Left lobe of liver (tissue), 2 donors: ENCODE data around the gene PIH1D2. TPM values are rescaled to one million over a fixed set of nuclear protein-coding genes. Genes with fewer than 3 reads are reported as not detected.
"Not testable (repeated sequence)": the region's sequence is repeated elsewhere in the genome, so short reads cannot be mapped to it uniquely, and the experiment has no call there.

ENCODE experiments used
- ATAC-seq: fragments of 200-7000 bp; cut with Tn5 transposase; one replicate; pipeline ENCODE4 v1.9.1; 2020; ENCODE audit warnings: mild to moderate bottlenecking, moderate library complexity
- DNase-seq: peaks from one replicate; pipeline ENCODE4 v3.0.0-alpha.2; 2020; ENCODE audit warnings: low spot score
- total RNA-seq: library from RNA; stranded (reverse); gene quantifications from one replicate; pipeline ENCODE4 v1.2.1, GENCODE V29; 2021
- donor health status: DM: no; HTN: no; CAD: no; lungs with moderate emphysema.
- donor health status: DM: no; HTN: yes; CAD: no.

PIH1D2 gene
- 0.91 TPM for total RNA-seq

DNA sequence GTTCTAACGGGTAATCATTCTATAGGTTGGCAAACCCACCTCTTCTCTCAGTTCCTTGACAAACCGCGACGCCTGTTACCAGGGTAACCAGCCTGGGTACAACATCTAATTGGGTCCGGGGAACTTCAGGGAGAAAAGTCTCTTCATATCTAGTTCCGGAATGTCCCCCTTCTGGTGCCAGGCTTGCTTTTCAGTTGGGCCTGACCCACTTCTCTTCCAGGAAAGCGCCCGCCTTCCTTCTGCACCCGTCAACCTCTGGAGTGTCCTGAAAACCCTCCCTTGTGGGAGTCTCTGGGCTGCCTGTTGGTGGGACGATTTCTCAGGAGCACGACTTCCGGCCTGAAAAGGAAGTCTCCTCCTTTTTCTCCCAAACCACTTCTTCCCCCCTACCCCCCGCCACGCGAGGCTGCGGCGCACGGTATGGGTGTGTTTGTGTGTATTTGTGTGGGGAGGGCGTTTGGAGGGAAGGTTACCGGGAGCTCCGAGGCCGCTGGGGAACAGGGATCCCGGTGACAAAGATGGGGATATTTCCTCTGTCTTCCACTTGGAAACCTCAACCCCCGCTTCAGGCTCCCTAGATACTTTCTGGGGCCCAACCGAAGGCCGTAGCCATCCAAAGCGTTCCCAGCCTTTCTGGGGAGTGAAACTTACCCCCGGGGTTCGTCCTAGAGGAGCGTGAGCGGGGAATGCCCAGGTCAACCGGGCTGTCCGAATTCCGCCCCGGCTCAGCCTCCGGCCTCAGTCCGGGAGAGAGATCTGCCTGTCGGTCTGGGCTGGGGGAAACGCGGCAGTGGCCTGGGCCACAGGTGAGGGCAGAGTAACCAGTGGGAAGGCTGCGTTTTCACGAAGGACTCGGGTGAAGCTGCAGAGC is at the start of gene PIH1D2, which contains the start of gene NKAPD1:
TSS of gene PIH1D2 (minus strand) at position 77 of the 871 bp plus-strand sequence. CDS start 843 bp downstream, outside the sequence.
TSS of gene NKAPD1 (plus strand) at position 359 of the 871 bp plus-strand sequence. CDS start 1,276 bp downstream, outside the sequence.
- DNase-seq = peak; percentile 79
- peak; percentile 96 for ATAC-seq

DNA sequence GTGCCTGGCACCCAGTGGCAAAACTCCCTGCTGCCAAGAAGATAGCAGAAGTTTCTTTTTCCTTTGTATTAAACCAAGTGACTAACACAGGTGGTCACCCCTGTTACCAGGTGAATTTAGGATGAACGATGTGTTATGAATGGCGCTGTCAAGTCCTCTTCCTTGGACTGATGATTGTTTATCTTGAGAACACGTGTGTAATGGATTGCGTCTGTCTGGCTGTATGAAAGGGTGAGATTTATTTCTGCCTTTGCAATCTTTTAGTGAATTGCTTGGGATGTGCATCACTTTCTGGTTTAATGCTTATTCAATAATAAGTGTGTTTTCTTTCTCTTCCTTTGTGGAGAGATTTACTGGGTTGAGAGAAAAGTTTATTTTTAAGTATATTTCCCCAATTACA is 49.3 kb upstream of the PIH1D2 start:
- no peak for ATAC-seq

DNA sequence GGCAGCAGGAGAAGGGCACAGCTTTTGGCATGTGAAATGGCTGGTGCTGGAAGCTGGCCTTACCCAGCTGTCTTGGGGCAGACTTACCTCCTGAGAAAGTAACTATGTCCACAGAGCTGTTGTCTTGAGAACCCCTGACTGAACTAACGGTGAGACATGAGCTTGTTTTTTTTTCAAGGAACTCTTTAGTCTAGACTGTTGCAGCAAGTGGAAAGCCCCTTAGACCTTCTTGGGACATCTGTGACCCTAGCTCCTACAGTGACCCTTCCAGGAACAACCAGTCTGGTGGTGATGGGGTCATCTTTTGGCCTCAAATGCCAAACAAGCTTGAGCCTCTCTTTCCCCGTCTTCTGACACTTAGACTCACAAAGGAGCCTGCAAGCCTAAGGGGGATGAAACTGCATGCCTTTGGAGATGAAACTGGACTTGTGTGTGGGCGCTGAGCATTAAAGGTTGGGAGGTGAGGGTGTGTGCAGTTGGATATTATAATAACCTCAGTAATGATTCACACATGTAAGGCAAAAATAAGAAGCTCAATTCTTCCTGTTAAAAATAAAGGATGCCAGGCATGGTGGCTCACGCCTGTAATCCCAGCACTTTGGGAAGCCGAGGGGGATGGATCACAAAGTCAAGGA is 48.3 kb upstream of the PIH1D2 start:
- no peak for DNase-seq
- no peak for ATAC-seq

More for the DNA sequence above, 49.3 kb upstream of the PIH1D2 start:
- DNase-seq = no peak

- ATAC-seq (no peak), DNase-seq (no peak)
Measured at GRCh38 chr11:112118176-112118575, 44.4 kb upstream of the PIH1D2 start.

DNA sequence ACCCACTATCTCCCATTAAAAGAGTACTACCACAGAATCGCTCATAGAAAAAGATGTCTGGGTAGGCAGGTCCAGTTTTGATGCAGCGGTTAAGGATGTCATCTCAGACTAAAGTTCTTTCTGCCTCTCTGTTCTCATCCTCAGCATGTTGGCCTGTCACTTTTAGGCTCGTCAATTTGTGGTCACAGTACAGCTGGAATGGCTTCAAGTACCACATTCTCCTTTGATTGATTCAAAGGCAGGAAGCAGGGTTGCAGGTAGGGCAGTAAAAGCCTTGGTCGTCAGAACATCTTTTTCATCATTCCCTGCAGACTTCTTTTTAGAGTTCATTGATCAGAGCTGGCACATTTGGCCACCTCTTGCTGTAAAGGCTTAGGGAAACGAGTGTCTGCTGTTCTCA is 41.6 kb upstream of the PIH1D2 start:
- DNase-seq (no peak), ATAC-seq (no peak)

GRCh38 chr11:112114460-112114859 is 40.6 kb upstream of the PIH1D2 start:
- DNase-seq (no peak), ATAC-seq (no peak)

- peak; percentile 97 for ATAC-seq
- DNase-seq = no peak
Measured at GRCh38 chr11:112113539-112114457, 40.0 kb upstream of the PIH1D2 start.

DNA sequence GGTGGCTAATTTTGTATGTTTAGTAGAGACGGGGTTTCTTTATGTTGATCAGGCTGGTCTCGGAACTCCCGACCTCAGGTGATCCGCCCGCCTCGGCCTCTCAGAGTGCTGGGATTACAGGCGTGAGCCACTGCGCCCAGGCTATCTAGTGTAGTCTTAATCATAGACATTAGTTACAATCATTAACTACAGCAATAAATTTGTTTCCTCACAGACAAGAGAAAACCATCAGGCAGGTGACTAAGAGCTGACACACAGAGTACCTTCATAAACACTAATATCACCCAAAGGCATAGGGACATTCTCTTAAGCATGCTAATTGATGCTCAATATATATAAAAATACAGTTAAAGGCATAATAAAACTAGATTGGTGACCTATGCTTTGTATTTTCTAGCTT is 32.3 kb upstream of the PIH1D2 start:
- ATAC-seq (no peak), DNase-seq (no peak)

- no peak for DNase-seq
- ATAC-seq = no peak
Measured at GRCh38 chr11:112103446-112103845, 29.6 kb upstream of the PIH1D2 start.

DNA sequence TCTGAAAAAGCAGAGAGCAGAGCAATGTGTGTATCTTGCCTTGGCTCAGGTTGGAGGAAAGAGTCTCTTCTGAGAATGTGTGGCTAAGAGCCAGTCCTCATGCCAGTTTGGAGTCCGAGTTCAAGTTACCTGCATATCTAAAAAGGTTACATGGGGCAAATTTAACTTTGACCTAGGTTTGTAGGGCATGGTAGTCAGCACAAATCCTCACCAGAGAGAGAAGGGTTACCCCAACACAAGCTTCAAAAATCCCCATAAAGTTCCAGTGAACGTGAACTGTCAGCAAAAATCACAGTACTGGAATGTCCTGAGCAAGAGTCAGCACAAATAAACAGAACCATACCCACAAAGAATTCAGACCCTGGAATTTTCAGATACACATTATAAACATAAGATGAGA is 26.6 kb upstream of the PIH1D2 start:
- peak; percentile 93 for ATAC-seq
- peak; percentile 53 for DNase-seq

DNA sequence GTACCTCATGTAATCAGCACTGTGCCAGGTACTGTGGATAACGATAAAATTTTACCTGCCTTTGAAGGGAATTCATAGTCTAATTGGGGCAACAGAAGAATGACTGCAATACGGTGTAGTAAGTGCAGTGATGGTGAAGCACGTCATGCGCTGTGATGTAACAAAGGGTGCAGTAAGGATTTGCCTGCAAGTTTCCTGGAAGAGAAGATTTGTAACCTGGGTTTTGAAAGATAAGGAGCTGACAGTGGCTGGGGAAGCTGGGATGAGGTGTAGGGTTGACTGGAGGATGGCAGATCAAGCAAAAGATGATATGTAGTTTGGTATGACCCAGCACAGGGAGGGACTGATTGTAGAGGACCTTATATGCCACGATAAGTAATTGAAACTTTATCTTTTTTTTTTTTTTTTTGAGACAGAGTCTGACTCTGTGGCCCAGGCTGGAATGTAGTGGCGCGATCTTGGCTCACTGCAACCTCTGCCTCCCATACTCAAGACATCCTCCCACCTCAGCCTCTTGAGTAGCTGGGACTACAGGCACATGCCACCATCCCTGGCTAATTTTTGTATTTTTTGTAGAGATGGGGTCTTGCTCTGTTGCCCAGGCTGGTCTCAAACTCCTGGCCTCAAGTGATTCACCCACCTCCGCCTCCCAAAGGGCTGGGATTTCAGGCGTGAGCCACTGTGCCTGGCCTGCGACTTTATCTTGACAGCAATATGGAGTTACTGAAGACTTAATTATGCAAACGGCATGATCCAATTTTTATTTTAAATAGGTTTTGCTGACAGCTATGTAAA is 24.1 kb upstream of the PIH1D2 start:
- DNase-seq (no peak), ATAC-seq (no peak)

GRCh38 chr11:112096194-112096593 is 22.4 kb upstream of the PIH1D2 start:
- no peak for DNase-seq
- no peak for ATAC-seq

DNA sequence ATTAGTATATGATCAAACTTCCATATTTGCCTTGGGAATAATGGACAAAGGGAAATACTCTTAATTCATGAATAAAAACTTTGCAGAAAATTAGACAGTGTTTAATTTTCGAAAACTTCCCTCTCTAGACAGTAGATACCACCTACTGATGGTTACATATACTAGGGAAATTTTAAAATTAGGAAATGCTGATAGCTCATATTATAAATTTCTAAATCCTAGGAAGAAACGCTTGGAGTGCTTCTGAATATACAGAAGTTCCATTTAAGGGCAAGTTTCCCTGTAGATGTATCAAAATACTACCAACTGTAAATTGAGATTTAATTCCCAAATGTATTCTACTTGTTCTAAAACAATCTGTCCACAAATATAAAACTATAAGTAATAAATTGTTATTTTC is 21.5 kb upstream of the PIH1D2 start:
- not testable (repeated sequence) for DNase-seq

DNA sequence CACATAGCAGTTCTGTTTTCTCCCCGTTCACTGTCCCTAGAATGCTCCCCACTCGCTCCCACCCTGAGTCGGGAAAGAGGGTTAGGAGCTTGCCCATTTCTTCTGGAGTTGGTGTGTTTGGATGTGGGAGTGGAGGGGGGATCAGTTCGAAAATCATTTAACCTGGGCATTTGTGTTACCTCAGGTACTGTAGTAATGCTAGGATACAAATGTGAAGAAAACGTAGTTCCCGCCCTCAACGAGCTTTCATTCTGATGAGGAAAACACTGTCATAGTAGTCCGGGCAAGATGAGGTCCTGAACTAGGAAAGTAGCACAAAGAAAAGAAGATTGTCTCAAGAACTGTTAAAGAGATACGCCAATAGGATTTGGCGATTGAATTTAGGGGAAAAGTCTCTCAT is 13.4 kb upstream of the PIH1D2 start:
- DNase-seq (no peak), ATAC-seq (peak; percentile 8)

More for the DNA sequence above, 21.5 kb upstream of the PIH1D2 start:
- not testable (repeated sequence) for ATAC-seq

GRCh38 chr11:112086422-112087191 is 12.8 kb upstream of the PIH1D2 start, which contains the start of the genes SDHD and TIMM8B:
Gene SDHD, plus strand, starts transcription at chr11:112086873. Its CDS starts 35 bp downstream, at chr11:112086908.
Gene TIMM8B, minus strand, starts transcription at chr11:112086756. Its CDS starts 33 bp downstream, at chr11:112086723.
- ATAC-seq = peak; percentile 96
- DNase-seq = peak; percentile 97

DNA sequence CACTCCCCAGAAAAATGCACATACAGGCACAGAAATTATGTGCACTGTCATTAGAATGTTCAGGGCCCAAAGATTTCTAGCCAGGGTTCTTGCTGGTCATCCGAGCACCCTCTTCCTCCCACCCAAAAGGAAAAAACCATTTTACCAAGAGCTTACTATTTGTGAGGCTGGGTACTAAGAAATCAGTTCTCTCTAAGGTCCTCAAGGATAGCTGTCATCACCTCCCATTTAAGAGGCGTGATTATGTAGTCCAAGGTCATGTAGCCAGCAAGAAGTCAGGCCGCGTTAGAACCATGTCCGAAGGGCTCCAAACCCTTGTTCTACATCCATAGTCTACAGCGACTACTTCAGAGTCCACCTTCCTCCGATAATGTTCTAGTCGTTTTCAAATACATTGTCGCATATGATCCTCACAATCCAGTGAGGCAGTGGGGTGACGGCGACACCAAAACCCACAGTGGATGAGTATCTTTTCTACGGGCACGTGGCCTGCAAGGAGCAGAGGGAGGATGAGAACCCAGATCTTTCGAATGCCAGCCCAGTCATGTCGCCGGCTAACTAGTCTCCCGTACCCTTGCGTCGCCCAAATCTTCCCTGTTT is 12.1 kb upstream of the PIH1D2 start:
- DNase-seq (no peak), ATAC-seq (peak; percentile 59)

- ATAC-seq = no peak
Measured at GRCh38 chr11:112082729-112083128, 8.9 kb upstream of the PIH1D2 start.

GRCh38 chr11:112062923-112063322 is 10.9 kb downstream of the PIH1D2 start:
- no peak for DNase-seq
- no peak for ATAC-seq

More at GRCh38 chr11:112082729-112083128, 8.9 kb upstream of the PIH1D2 start:
- no peak for DNase-seq

- DNase-seq (no peak), ATAC-seq (no peak)
Measured at GRCh38 chr11:112058103-112058502, 15.7 kb downstream of the PIH1D2 start.
